Astrocyte (in vitro differentiated cells and primary cell): ENCODE data around the gene LTA.

Experiments used
- EZH2 ChIP-seq: IDR thresholded peaks from 2 replicates; pipeline ENCODE4 v1.6.1; 2012; ENCODE audit warnings: mild to moderate bottlenecking, low read length, inconsistent platforms; ENCODE audit not compliant: insufficient read depth
- TF ChIP-seq, protein P1 (sequence below): IDR thresholded peaks from 2 replicates; pipeline ENCODE4 v1.5.1; 2011; ENCODE audit warnings: low read depth, mild to moderate bottlenecking, inconsistent platforms, low read length, moderate library complexity; ENCODE audit not compliant: insufficient read depth

GRCh38 chr6:31531162-31531561, 40.9 kb upstream of the LTA start:
- TF ChIP-seq, protein P1, sequence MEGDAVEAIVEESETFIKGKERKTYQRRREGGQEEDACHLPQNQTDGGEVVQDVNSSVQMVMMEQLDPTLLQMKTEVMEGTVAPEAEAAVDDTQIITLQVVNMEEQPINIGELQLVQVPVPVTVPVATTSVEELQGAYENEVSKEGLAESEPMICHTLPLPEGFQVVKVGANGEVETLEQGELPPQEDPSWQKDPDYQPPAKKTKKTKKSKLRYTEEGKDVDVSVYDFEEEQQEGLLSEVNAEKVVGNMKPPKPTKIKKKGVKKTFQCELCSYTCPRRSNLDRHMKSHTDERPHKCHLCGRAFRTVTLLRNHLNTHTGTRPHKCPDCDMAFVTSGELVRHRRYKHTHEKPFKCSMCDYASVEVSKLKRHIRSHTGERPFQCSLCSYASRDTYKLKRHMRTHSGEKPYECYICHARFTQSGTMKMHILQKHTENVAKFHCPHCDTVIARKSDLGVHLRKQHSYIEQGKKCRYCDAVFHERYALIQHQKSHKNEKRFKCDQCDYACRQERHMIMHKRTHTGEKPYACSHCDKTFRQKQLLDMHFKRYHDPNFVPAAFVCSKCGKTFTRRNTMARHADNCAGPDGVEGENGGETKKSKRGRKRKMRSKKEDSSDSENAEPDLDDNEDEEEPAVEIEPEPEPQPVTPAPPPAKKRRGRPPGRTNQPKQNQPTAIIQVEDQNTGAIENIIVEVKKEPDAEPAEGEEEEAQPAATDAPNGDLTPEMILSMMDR: no peak
- TF ChIP-seq EZH2: no peak
